DMS114 treated with DMSO at 0.1 percent for 48 hours (cell line): ENCODE results near the gene DBN1.

ENCODE experiments used
- DNase-seq: peaks from one replicate; lab custom pipeline; 2025; ENCODE audit not compliant: unreplicated experiment; lab: John Stamatoyannopoulos, UW

Gene DBN1

DNA sequence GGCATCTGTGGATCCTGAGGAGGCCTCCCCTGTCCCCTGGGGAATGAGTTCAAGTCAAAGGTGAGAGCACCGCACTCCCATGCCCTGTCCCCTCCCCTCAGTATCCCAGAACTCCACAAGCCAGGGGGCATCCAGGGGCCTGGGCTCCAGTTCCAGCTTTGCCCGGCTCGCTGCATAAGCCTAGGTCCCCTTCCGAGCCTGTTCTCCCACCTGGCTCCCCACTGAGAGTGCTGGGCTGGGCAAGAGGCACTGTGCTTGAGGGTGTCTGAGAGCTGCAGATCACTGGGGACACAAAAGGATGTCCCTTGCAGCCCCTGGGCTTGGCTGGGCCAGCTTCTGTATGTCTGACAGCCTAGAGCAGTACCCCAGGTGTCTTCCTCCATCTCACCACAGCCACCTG lies 31.6 kb upstream of the DBN1 start:
- no peak for DNase-seq

DNA sequence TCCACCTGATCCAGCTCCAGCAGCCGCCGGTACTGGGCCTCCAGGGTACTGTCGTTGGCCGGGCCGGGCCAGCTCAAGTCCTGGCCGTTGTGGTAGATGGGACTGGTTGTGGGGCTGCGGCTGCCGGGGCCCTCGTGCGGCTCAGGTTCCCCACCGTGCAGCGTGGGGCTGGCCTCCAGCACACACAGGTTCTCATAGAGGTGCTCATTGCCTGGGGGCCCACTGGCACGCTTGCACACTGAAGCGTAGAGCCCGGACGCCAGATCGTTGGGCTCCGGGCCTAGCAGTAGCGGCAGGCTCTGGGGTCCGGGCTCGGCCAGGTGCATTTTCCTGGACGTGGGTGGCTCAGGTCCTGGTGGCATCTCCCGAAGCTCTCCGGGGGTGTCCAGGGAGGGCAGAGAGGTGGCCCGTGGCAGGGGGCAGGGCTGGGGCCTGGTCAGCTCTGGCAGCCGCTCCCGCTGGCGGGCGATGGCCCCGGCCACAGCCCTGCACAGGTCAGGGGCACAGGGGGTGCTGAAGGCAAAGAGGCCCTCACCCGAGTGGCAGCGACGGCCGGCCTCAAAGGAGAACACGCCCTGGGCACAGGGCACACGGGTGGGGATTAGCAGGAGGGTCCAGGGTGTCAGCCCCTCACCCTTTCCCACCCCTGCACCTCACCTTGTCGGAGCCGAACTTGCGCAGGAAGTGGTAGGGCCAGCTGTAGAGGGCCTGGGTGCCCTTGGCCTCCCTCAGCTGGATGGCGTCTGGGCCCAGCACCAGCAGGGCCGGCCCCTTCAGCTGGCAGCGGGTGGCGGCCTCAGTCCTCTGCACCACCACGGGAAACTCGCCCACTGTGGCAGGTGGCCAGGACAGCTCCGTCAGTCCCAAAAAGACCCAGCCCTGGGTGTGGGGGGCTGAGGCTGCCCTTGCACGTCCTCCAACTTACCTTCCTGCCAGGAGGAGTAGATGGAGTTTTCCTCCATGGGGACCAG lies 30.9 kb upstream of the DBN1 start:
- no peak for DNase-seq

DNA sequence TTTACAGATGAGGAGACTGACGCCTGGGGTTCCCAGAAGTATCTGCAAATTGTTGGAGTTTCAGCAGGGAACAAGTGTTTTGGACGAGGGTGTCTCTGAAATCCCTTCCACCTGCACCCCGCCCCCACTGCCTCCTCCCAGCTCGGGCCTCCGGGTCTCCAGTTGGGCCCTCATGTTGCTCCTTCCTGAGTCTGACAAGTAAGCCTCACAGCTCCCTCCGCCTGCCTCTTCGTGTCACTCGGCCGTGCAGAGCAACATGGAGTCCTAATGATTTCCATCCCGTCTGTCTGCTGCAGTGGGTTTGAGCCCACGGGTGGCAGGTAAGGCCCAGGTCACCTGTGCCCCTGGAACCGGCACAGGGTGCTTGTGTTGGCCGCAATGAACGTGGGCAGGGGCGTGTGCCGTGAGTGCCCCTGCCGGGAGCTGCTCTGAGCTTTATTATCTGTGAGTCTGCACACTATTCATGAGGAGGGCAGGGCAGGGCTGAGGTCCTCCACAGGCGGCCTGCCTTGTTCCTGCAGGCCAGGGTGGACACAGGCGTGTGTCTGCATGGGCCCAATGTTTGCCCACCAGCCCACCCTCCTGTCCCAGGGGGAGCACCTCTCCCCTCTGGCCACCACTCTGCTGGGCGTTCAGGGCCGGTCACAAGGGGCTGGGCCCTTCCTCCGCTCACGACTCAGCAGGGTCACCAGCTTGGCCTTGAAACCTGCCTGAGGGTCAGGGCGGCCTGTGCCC lies 30.1 kb upstream of the DBN1 start:
- no peak for DNase-seq

DNA sequence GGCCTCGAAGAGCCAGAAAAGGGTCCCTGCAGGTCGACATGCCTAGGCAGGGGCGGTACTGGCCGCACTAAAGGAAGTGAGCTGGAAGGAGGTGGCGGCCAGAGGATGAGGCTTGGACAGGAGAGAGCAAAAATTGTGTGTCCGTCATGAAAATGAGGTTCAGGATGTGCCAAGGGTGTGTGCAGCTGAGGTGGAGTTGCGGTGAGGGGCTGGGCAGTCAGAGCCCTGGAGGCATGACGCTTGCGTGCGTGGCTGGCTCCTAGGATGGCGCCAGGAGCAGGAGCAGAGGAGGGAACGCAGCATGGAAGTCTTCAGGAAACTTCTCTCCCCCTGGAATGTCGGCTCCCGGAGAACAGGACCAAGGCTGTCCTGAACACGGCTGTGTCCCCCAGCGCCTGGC lies 29.5 kb upstream of the DBN1 start:
- DNase-seq: no peak

DNA sequence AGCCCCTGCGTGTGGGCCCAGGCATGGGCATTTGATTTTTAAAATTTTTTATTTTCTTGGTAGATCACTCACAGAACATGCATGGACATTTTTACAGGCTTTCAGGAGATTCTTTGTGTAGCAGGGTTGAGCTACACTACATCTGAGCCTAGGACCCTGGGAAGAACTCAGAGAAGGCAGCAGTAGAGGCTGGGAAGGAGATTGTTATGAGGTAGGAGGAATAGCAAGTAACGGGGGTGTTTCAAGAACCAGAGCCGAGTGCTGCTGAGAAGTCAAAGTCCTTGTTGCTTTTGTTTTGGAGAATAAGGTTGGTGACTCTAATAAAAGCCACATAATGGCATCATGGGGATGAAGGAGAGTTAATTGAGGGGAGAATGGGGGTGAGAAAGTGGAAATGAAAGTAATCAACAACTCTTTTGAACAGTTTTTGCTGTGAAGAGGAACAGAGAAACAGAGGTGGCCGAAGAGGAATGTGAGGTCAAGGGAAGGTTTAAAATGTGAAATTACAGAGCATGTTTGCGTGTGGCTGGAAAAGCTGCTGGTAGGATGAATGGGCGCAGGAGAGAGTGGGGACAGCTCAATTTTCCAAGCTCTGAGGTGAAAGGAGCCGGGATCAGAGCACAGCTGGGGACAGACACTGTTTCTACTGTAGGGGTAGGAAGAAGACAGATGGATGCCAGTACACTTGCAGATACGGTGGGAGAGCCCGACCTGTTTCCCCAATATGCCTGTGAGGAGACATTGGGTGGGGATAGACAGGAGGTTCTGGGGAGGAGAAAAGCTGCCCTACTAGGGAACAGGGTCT lies 28.6 kb upstream of the DBN1 start:
- DNase-seq: no peak

DNA sequence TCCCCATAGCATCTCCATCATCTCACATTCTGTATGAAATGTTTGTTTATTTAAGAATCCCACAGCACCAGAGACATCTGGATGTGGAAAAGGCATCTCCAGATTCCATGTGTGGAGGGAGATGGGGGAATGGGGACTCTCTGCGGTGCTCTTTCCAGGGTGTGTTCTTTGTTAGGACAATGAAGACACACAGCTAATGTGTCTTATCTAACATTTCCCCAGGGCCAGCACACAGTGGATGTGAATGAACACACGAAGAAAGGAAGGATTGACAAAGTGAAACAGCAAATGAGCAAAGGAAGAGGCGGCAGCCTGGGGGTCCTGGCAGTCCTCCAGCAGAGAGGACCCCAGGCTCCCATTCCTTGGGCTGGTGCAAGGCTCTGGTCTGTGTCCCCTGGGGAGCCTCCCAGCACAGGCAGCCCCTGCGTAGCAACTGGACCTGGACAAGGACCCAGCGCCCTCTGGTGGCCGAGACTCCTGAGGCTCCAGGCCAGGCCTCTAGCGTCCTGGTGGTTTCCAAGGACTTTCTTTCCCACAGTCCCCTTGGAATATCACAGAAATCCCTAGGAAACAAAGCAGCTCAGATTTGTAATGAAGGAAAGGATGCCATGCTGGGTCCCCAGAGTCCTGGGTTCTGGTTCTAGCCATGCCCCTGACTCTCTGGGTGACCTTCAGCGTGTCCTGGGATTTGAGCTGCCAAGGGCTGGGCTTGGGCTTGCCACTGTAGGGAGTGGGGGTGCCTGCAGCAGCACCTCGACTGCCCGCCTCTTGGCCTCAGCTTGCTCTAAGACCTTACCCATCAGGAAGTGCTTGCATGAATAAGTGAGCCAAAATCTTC lies 27.5 kb upstream of the DBN1 start:
- peak; percentile 77 for DNase-seq

DNA sequence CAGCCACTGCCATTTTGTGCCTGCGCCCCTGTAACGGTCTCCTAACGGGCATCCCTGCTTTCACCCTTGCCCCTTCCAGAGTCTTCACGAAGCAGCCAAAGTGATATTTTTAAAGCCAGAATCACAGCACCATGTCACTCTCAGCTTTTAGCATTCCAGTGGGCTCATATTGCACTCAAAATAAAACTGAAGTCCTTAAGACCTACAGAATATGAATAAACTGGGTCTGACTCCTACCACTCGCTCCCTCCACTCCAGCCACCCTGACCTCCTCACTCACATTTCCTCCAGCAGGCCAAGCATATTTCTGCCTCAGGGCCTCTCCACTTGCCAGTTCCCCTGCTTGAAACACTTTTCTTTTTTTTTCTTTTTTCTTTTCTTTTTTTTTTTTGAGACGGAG lies 26.4 kb upstream of the DBN1 start:
- DNase-seq: no peak

DNA sequence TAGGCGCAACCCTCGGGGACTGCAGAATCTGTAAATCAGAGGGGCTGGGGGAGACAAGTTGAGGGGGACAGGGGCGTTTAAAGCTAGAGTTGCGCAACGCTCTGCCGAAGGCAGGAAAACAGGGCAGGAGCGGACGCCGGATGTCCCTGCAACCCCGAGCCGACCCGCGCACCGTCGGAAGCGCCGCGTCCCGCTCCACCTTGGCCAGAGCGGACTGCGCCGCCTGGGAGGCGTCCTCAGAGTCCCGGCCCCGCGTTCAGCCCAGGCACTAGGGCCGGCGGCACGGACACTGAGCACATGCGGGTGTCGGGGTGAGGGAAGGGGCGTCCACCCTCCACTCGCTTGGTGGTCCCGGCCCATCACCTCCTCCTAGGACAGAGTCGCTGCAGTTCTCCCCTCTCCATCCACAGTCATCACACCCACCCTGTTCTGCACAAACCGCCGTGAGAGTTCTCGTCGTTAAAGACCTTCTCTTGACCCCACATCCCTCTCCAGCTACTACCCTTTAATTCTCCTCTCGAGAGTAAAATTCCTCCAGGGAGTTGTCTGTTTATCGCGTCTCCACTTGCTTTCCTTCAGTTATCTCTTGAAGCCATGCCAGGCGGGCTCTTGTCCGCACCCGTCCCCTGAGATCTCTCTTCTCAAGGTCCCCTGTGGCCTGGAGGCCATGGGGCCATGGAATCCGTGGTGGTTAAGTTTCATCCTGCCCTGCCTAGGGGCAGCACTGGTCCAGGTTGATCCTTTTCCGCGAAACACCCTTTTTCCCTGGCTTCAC lies 24.8 kb upstream of the DBN1 start:
- DNase-seq: no peak

DNA sequence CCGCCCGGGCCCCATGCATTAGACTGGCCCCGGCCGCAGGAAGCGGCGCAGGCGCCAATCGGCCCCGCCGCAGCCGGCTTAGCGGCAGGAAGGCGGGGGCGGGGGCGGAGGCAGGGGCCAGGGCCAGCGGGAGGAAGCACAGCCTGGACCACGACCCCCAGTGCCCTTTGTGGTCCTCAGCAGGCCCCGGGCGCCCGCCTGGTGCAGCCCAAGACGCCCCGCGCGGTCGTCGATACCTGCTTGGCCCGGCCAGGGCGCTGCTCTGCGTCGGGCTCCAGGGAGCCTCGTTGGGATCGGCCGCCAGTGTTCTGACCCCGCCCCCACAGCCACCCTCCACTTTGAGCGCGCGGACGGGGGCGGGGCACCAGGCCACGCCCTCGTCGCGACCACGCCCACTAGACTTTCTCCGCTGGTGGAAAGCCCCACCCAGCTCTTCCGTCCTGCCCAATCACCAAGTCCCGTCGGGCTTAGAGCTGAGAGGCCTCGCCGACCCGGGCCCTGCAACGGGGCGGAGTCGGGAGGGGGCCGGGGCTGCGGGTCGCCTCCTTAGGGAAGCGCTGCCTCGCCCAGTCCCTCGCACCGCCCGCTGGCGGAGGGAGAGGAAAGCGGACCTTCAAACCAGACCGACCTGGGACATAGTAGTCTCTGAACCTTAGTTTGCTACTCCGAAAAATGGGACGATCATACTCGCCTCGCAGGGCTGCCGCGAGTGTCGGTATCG lies 24.0 kb upstream of the DBN1 start, which contains the start of gene PDLIM7:
TSS of gene PDLIM7 (minus strand) at position 313 of the 721 bp plus-strand sequence. CDS start 1,092 bp downstream, outside the sequence.
- DNase-seq: peak; percentile 95

DNA sequence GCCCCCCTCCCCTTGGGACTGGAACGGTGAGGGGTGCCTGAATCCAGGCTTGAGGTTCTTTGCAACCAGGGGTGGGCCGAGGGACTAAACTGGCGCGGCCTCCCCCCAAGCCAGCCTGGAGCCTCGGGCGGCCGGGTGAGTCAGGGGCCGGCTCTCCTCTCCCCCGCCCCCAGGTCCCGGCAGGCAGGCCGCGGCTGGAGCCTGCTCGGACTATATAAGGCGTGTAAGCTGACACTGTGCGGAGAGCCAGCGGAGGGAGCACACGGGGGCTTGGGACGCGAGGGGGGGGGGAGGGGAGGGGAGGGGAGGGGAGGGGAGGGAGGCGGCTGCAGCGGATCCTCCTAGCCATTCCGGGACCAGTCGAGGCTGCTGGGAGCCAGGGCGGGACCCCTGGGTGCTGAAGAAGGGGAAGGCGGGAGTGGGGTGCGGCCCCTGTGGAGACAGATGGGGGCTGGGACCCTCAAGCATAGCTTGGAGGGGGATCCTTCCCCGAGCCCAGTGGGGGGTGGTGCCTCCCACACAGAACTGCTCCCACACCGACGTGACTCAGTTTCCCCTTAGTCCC lies 23.4 kb upstream of the DBN1 start:
- DNase-seq: no peak

DNA sequence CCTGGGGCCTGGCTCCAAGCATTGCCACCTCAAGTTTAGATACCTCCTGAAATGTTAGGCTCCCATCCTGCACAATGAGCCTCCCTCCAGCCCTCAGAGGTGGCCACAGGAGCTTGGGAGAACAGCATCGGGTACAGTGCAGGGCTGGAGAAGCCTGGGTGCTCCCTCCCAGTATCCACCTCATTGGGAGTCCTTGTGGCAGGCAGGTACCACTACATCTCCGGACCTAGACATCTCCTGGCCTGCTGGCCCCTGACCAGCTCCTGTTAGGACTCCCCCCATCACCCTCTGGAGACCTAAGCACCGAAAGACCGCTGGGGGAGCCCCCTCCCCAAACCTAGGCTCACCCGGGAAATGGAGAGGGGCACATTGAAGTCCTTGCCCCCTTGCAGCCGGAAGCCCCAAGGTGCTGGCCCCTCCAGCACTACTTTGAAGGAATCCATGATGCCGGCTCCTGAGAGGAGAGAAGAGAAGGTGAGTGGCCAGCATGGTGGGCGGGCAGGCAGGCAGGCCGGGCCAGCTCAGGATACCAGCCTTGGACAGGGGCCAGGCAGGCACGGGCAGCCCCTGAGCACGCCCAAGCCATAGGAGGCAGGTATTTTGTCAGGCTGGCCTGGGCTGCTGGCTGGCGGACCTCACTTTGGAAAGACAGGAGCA lies 22.8 kb upstream of the DBN1 start:
- DNase-seq: peak; percentile 17

DNA sequence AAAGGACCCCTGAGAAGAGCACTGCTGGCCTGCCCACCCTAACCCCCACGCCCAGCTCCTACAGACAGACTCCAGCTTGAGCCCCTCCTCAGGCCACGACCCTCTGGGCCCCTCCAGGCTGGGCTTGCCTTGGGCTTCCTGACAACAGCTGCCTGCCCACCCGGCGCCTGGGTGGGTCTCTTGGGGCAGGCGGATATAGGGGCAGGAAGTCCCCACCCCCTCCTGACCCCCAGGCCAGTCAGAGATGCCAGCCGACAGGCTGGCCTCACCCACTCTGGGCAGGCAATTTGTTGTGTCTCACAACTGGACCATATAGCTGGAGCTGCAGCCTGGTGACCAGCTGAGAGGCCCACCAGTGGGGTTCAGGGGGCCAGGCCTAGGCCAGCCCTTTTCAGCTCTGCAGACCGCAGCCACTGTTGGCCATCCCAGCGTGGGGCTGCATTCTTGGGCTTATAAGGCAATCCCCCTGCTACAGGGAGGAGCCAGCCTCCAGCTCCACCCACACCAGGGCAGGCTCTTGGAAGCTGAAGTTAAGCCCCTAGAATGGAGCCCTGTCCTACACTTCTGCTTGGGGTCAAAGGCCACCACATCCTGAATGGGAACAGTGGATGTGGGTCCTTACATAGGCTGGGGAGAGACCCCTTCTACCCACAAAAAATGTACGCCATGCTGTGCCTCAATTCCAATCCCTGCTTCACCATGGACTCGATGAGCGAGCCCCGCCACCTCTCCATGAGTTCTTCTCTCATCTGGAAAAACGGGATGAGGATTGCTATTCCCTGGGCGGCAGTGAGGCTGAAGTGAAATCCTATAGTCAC lies 22.0 kb upstream of the DBN1 start:
- DNase-seq: no peak

DNA sequence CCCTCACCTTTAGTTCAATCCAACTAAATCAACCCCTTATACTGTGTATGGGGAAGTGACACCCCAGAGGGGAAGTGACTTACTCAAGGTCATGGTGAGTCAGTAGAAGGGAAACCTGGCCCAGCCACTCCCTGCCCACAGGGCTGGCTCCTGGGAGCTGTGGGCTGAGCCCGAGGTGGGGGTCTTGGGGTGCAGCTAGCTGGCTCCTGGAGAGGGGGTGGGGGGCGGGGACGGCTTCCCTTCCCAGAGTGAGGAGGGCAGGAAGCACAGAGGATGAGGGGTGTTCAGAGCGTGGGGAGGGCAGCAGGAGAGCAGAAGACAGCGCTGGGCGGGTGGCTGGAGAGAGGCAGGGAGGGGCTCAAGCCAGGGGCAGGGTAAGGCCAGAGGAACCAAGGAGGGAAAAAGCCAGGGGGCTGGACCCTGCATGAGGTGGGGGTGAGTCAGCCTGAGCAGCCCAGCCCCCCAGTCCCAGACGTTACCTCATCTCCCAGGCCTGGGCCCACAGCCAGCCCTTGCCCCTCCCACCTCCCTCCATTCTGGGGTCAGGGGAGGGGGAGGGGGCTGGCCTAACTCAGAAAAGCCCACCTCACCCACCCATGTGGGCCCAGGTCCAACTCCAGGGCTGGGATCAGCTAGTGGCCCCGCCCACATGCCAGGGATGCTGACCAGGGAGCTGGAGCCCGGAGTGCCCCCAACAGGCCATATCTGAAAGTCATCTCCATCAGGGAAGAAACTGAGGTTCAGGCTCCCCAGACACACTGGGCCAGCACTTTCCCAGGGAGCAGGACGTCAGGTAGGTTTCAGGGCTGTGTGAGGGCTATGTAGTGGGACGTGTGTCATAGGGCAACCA lies 21.1 kb upstream of the DBN1 start:
- DNase-seq: no peak

DNA sequence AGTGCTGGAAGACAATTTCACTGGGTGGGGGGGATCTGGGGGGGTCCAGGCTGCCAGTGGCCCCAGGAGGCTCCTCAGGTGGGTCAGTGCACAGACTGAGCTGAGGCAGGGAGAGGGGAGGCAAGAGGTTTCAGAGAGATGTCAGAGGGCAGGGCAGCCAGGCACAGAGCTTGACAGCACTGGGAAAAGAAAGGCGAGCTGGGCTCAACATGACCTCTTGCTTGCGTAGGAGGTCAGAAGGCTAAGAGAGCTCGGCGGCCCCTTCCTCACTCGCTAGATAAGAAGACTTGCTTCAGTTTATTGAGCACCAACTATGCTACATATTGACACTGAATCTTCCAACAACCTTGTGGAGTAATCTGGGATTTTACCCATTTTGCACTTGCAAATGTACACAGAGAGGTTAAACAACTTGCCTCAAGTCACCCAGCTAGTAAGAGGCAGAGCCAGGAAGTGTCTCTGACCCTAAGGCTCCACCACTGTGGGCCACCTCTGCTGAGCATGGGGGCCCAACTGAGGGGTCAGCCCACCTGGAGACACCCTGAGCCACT lies 20.4 kb upstream of the DBN1 start:
- no peak for DNase-seq

DNA sequence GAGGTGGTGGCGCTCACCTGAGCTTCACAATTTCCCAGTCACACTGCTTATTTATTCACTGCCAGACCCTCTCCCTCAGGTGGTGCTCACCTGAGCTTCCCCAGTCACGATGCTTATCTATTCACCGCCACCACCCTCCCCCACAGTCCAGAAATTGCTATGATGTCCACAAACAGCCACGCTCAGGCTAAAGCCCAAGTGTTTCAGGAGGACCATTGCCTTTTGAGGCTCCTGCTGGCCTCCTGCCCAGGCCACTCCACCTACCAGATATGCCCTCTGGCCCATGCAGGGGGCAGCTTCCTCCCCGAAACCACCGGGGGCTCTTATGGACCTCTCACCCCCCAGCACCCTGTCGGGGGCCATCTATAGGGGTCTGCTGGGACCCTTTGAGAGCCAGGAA lies 19.4 kb upstream of the DBN1 start:
- no peak for DNase-seq
